Nephron progenitor cell (in vitro differentiated cells): ENCODE results near the gene DENND1B.

ENCODE experiments used
- DNase-seq: peaks from one replicate; pipeline ENCODE4 v3.0.0; 2021
- H3K27ac Mint-ChIP-seq: 2 replicates; pipeline ENCODE4 v1.8.0; 2021; ENCODE audit warnings: mild to moderate bottlenecking, moderate library complexity, mixed read lengths
- H3K27me3 Mint-ChIP-seq: 2 replicates; pipeline ENCODE4 v1.8.0; 2021; ENCODE audit warnings: mild to moderate bottlenecking, low read depth, mixed read lengths; ENCODE audit not compliant: poor library complexity
- H3K36me3 Mint-ChIP-seq: 2 replicates; pipeline ENCODE4 v1.8.0; 2021; ENCODE audit warnings: low read depth, mixed read lengths
- H3K4me1 Mint-ChIP-seq: 2 replicates; pipeline ENCODE4 v1.8.0; 2021; ENCODE audit warnings: mixed read lengths
- H3K4me3 Mint-ChIP-seq: 2 replicates; pipeline ENCODE4 v1.8.0; 2021; ENCODE audit warnings: mild to moderate bottlenecking, moderate library complexity, mixed read lengths
- H3K9me3 Mint-ChIP-seq: 2 replicates; pipeline ENCODE4 v1.8.0; 2021; ENCODE audit warnings: mild to moderate bottlenecking, moderate library complexity, mixed read lengths
- CTCF ChIP-seq: fragments of 200-600 bp; sonication (generic); IDR thresholded peaks from 2 replicates; pipeline ENCODE4 v1.5.0; 2021; ENCODE audit warnings: antibody characterized with exemption

Gene DENND1B

GRCh38 chr1:197632005-197632404, 143.3 kb downstream of the DENND1B start:
- H3K4me3 Mint-ChIP-seq: no peak overlapping the region
- H3K36me3 Mint-ChIP-seq: peaks cover 9% of the 10 kb centered on the region
- TF ChIP-seq CTCF: no peak
- H3K27ac Mint-ChIP-seq: no peak overlapping the region
- no peak for DNase-seq
- no peaks in the 10 kb centered on the region for H3K27me3 Mint-ChIP-seq
- peaks cover 4% of the 10 kb centered on the region for H3K9me3 Mint-ChIP-seq
- peaks cover 10% of the 10 kb centered on the region for H3K4me1 Mint-ChIP-seq

DNA sequence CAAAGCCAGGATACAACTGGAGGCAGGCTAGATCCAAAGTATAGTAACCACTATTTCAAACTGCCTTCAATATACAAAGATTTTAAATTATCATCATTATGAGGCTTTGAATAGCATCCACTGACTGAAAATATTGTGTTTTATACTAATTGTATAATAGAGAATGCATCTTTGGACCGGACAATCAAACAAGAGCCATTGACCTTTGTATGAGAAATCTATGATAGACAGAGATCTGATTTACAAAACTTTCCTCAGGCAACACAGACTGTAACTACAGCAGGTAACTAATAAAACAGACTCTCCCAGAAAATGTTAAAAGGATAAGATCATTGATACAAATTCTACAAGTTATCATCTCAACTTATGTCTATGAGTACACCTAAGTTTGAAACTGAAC, 152.9 kb downstream of the DENND1B start:
- Mint-ChIP-seq H3K36me3 (no peaks in the 10 kb centered on the region), H3K4me1 (no peaks in the 10 kb centered on the region), H3K4me3 (no peak overlapping the region), H3K27ac (no peak overlapping the region), H3K9me3 (peaks cover 25% of the 10 kb centered on the region), H3K27me3 (no peaks in the 10 kb centered on the region)
- no peak for TF ChIP-seq CTCF
- DNase-seq: no peak

DNA sequence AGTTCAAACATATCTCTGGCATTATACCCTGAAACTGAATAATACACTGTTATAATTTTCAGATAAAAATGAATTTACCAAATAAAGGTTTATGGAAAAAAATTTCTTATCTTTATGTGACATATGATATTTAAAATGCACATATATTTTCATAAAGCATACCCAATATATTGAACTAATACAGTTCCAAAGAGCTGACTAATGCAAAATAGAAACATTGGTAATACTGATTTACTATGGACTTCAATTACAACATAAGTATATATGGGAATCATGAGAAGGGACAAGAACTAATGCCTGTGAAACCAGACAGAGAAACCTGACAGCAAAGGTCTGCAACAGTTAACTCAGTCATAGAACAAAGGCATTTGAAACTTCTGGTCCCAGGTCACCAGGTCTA, 153.5 kb downstream of the DENND1B start:
- Mint-ChIP-seq H3K27me3 (no peaks in the 10 kb centered on the region), H3K9me3 (peaks cover 24% of the 10 kb centered on the region), H3K36me3 (no peaks in the 10 kb centered on the region), H3K4me1 (no peaks in the 10 kb centered on the region), H3K27ac (no peak overlapping the region), H3K4me3 (no peak overlapping the region)
- TF ChIP-seq CTCF: no peak
- DNase-seq: no peak

DNA sequence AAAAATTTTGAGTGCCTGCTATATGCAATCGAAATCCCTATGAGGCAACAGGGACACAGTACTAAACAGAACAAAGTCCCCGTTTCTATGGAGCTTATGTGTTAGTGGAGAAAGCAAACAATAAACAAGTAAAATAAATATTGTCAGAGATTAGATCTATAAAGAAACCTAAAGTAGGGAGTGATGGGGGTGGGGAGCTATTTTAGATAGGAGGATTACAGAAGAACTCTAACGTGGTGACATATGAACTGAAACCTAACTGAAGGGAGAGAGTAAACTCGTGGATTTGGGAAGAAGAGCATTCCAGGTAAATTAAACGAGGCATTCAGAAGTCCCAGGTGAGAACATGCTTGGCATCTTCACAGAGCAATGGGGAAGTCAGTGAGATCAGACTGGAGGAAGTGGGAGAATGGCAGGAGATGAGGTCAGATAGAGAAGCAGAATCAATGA, 154.5 kb downstream of the DENND1B start:
- DNase-seq: no peak
- H3K4me3 Mint-ChIP-seq: no peak overlapping the region
- no peaks in the 10 kb centered on the region for H3K4me1 Mint-ChIP-seq
- no peaks in the 10 kb centered on the region for H3K36me3 Mint-ChIP-seq
- H3K9me3 Mint-ChIP-seq: peaks cover 16% of the 10 kb centered on the region
- H3K27ac Mint-ChIP-seq: no peak overlapping the region
- no peak for TF ChIP-seq CTCF
- no peaks in the 10 kb centered on the region for H3K27me3 Mint-ChIP-seq

DNA sequence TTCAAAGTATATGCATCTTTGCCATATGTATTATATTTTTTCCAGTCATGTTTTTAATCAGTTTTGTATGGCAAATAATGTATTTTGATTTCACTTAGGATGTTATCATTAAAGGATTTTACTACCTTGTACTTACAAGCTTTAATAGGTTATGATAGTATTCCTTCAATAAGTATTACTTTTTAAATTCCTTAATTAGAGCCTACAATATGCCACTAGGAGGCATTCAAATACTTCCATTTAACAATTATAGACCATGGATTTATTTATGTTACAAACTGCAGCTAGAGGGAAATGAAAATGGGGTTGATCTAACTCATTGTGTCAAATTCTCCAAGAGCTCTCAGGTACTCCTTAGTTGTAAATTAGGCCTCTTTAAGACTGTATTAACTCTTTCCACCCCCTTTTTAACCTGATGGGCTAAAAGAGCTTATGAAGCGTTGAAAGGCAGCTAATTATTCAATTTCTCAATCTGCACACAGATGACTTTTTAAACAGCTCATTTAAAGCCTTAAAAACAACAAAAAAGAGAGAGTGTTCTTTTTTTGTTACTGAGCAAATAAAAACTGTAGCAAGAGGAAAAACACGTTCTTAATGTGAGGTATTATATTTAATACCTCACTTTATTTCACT, 156.2 kb downstream of the DENND1B start:
- no peak for DNase-seq

More for the DNA sequence above, 156.2 kb downstream of the DENND1B start:
- Mint-ChIP-seq H3K27me3 (no peaks in the 10 kb centered on the region), H3K9me3 (peaks cover 3% of the 10 kb centered on the region), H3K4me3 (no peak overlapping the region), H3K27ac (no peak overlapping the region), H3K4me1 (no peaks in the 10 kb centered on the region), H3K36me3 (no peaks in the 10 kb centered on the region)
- TF ChIP-seq CTCF: no peak
